Liver (tissue), 3 donors: Measurements from ENCODE around the gene TBC1D14.

Source experiments
- EGR1 ChIP-seq, 2 donors: IDR thresholded peaks; 2 replicates each; pipeline ENCODE4 v1.6.1; 2016 to 2018; ENCODE audit warnings: antibody characterized with exemption in 2 of 2, low read depth in 2 of 2
- TF ChIP-seq, protein P1 (sequence below): fragments of 150-350 bp; IDR thresholded peaks from 2 replicates; pipeline ENCODE4 v1.5.1; 2017; ENCODE audit warnings: improper control_type of control experiment, low read depth, low read length; ENCODE audit not compliant: missing input control
- donor health status: healthy.
- donor health status: healthy.

DNA sequence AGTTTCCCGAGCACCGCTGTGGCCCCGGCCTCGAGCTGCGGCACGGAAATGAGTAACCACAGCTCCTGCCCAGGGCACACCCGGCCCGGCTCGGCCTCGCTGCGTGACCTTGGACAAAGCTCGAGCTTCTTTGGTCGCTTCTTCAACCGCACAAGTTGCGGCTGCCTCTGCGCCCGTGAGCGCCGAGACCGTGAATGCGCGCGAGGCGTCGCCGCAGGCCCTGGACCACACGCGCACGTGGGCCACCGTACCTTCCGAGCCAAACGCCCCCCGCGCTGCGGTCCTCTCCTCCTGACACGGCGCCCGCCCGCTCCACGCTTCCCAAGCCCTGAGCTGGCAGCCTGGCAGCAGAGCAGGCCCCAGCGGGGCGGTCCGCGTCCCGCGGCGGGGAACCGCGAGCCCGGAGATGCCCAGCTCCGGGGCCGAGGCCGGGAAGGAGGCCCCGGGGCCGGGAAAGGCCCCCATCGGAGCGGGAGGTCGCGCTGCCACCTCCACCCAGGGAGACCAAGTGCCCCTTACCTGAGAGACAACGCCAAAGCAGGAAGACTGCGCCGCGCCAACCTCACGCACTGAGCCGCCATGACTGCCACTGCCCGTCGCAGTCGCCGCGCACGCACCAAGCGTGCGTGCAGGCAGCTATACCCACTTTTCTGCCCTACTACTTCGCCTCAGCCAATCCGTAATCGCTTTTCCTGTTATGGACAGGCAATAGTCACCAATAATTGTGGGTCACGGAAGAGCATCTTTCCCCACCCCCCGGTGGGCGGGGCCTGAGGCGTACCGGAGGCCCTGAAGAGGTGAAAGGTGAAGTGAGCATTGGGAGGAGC is 158.0 kb downstream of the TBC1D14 start, which contains the start of gene GRPEL1:
- TF ChIP-seq, protein P1, sequence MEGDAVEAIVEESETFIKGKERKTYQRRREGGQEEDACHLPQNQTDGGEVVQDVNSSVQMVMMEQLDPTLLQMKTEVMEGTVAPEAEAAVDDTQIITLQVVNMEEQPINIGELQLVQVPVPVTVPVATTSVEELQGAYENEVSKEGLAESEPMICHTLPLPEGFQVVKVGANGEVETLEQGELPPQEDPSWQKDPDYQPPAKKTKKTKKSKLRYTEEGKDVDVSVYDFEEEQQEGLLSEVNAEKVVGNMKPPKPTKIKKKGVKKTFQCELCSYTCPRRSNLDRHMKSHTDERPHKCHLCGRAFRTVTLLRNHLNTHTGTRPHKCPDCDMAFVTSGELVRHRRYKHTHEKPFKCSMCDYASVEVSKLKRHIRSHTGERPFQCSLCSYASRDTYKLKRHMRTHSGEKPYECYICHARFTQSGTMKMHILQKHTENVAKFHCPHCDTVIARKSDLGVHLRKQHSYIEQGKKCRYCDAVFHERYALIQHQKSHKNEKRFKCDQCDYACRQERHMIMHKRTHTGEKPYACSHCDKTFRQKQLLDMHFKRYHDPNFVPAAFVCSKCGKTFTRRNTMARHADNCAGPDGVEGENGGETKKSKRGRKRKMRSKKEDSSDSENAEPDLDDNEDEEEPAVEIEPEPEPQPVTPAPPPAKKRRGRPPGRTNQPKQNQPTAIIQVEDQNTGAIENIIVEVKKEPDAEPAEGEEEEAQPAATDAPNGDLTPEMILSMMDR, result no peak
- TF ChIP-seq EGR1 (IDR thresholded peaks at IDR 0.05; ENCODE audit: low read depth in 2 of 2), result no peak
